ENCODE results near the gene SPATS1.

Gene SPATS1

GRCh38 chr6:44342489-44342888 lies at the start of gene SPATS1:
SPATS1 (plus strand) TSS chr6:44342650; CDS start chr6:44343096, 446 bp downstream.
- DNase-seq = no peak

GRCh38 chr6:44292661-44293365 lies 49.6 kb upstream of the SPATS1 start:
- DNase-seq = no peak

- no peak for DNase-seq
These were observed 47.3 kb upstream of the SPATS1 start for GRCh38 chr6:44294832-44295791.

GRCh38 chr6:44297063-44298038 lies 45.1 kb upstream of the SPATS1 start:
- DNase-seq = no peak

- no peak for DNase-seq
These were observed 44.2 kb upstream of the SPATS1 start for GRCh38 chr6:44298055-44298803.

- DNase-seq = no peak
These were observed 43.6 kb upstream of the SPATS1 start for GRCh38 chr6:44298864-44299263.

GRCh38 chr6:44300292-44300823 lies 42.1 kb upstream of the SPATS1 start:
- no peak for DNase-seq

- no peak for DNase-seq
These were observed 41.3 kb upstream of the SPATS1 start for GRCh38 chr6:44301106-44301505.

GRCh38 chr6:44301782-44302564 lies 40.5 kb upstream of the SPATS1 start:
- no peak for DNase-seq

GRCh38 chr6:44302856-44303255 lies 39.6 kb upstream of the SPATS1 start:
- DNase-seq = no peak

- DNase-seq = no peak
These were observed 38.6 kb upstream of the SPATS1 start for GRCh38 chr6:44303842-44304241.

GRCh38 chr6:44304282-44305199 lies 37.9 kb upstream of the SPATS1 start:
- DNase-seq = no peak

- no peak for DNase-seq
These were observed 37.2 kb upstream of the SPATS1 start for GRCh38 chr6:44305200-44305725.

GRCh38 chr6:44306710-44307109 lies 35.7 kb upstream of the SPATS1 start:
- no peak for DNase-seq

GRCh38 chr6:44307217-44307616 lies 35.2 kb upstream of the SPATS1 start:
- DNase-seq = no peak

- no peak for DNase-seq
These were observed 33.4 kb upstream of the SPATS1 start for GRCh38 chr6:44309092-44309491.

GRCh38 chr6:44309631-44310030 lies 32.8 kb upstream of the SPATS1 start:
- no peak for DNase-seq

- DNase-seq = no peak
These were observed 32.2 kb upstream of the SPATS1 start for GRCh38 chr6:44310241-44310640.

- no peak for DNase-seq
These were observed 31.1 kb upstream of the SPATS1 start for GRCh38 chr6:44311304-44311703.

GRCh38 chr6:44311767-44312166 lies 30.7 kb upstream of the SPATS1 start:
- no peak for DNase-seq
